Motor neuron (in vitro differentiated cells): Measurements from ENCODE around the gene RFTN1. TPM values are rescaled to one million over a fixed set of nuclear protein-coding genes. Genes with fewer than 3 reads are reported as not detected.

Source experiments
- ATAC-seq, 8 experiments: fragments of 200-7000 bp; cut with Tn5 transposase; replicated peaks in 6 of 8; 2 replicates each; pipeline ENCODE4 v1.8.0; 2021; ENCODE audit warnings: mild to moderate bottlenecking in 8 of 8, moderate library complexity in 8 of 8
- H3K27ac ChIP-seq, 2 donors: fragments of 250-450 bp; sonication (Bioruptor Pico); 2 replicates each; pipeline ENCODE4 v1.9.0; 2021; ENCODE audit warnings: antibody characterized with exemption in 2 of 2, mild to moderate bottlenecking in 2 of 2, moderate library complexity in 1 of 2
- H3K4me1 ChIP-seq, 2 donors: fragments of 250-450 bp; sonication (Bioruptor Pico); replicated peaks in 1 of 2; 2 replicates each; pipeline ENCODE4 v1.6.1; 2021; ENCODE audit warnings: antibody characterized with exemption in 2 of 2, mild to moderate bottlenecking in 2 of 2, moderate library complexity in 1 of 2
- H3K4me3 ChIP-seq, 5 donors: fragments of 250-450 bp; sonication (Bioruptor Pico); 2 replicates each; pipeline ENCODE4 v1.9.0; 2021; ENCODE audit warnings: antibody characterized with exemption in 5 of 5, mild to moderate bottlenecking in 5 of 5, moderate library complexity in 4 of 5
- WGBS, 10 experiments: fragments of 450-650 bp; shearing (Covaris generic); methylation state at CpG; one replicate each; pipeline ENCODE4 v1.0.0; 2022; 5-methylcytosine and 5-hydroxymethylcytosine counted together
- in situ Hi-C, 9 experiments: fragments of 400-800 bp; cut with MboI; loops; one replicate each; pipeline ENCODE4 v1.15.0; 2021; ENCODE audit warnings: low sequenced_read_pairs in 9 of 9, low pct_unique_long_range_greater_than_20kb in 2 of 9; ENCODE audit not compliant: unreplicated experiment in 9 of 9
- total RNA-seq, 8 experiments: library from RNA; unstranded; fragments of 300-600 nt; gene quantifications; 2 replicates each; pipeline versions ENCODE4 v1.2.3 to v1.2.4, GENCODE V29; 2022

The RFTN1 gene
- total RNA-seq, 8 experiments from 2014 or later: 2.4 to 27.9 (median 6.7) TPM

GRCh38 chr3:16511681-16512434, 1.6 kb downstream of the RFTN1 start:
- peak in 3 of 8 experiments; percentile 3 to 62 (median 34) for ATAC-seq
- 10 to 71% (median 50%) methylated on average over 1 to 9 of the region's 11 CpGs; no CpG with 5 or more reads in 3 of the 10 experiments for whole genome bisulfite sequencing, 10 experiments
- H3K27ac ChIP-seq: no peak overlapping the region
- peaks cover 34 to 51% of the 10 kb centered on the region in 2 donors for H3K4me1 ChIP-seq
- H3K4me3 ChIP-seq: no peak overlapping the region
- in situ Hi-C loops: loop anchor here in 2 of 9 experiments (10.0 to 25.0 kb wide), 2 partner anchors 207 to 225 kb away; no protein-coding TSS in a partner anchor

GRCh38 chr3:16510620-16511319, 2.7 kb downstream of the RFTN1 start:
- Histone ChIP-seq H3K4me3 (no peak overlapping the region), H3K27ac (no peak overlapping the region), H3K4me1 (peaks cover 24 to 40% of the 10 kb centered on the region in 2 donors)
- no peak for ATAC-seq
- in situ Hi-C loops: loop anchor here in 2 of 9 experiments (10.0 to 25.0 kb wide), 2 partner anchors 206 to 223 kb away; no protein-coding TSS in a partner anchor
- whole genome bisulfite sequencing, 10 experiments: 83 to 100% (median 94%) methylated on average over 1 to 3 of the region's 3 CpGs; no CpG with 5 or more reads in 1 of the 10 experiments

GRCh38 chr3:16509721-16510619, 3.5 kb downstream of the RFTN1 start:
- in situ Hi-C loops: loop anchor here in 2 of 9 experiments (10.0 to 25.0 kb wide), 2 partner anchors 205 to 223 kb away; no protein-coding TSS in a partner anchor
- ATAC-seq: no peak
- Histone ChIP-seq H3K4me1 (peaks cover 20 to 35% of the 10 kb centered on the region in 2 donors), H3K27ac (no peak overlapping the region), H3K4me3 (no peak overlapping the region)
- WGBS, 10 experiments: 54 to 94% (median 67%) methylated on average over 2 to 10 of the region's 10 CpGs; no CpG with 5 or more reads in 1 of the 10 experiments

- ATAC-seq: no peak
- 7 to 50% (median 25%) methylated on average over 2 to 6 of the region's 6 CpGs; no CpG with 5 or more reads in 1 of the 10 experiments for WGBS, 10 experiments
- H3K4me3 ChIP-seq: no peak overlapping the region
- no peak overlapping the region for H3K27ac ChIP-seq
- peaks cover 20 to 31% of the 10 kb centered on the region in 2 donors for H3K4me1 ChIP-seq
- in situ Hi-C loops: loop anchor here in 1 of 9 experiments (25.0 kb wide), 1 partner anchor 221 kb away; no protein-coding TSS in a partner anchor
Observed at GRCh38 chr3:16508591-16508995, 4.9 kb downstream of the RFTN1 start.

GRCh38 chr3:16508243-16508578, 5.3 kb downstream of the RFTN1 start:
- H3K27ac ChIP-seq: no peak overlapping the region
- ATAC-seq: no peak
- in situ Hi-C loops: loop anchor here in 1 of 9 experiments (25.0 kb wide), 1 partner anchor 221 kb away; no protein-coding TSS in a partner anchor
- H3K4me1 ChIP-seq: peaks cover 20 to 31% of the 10 kb centered on the region in 2 donors
- 50 to 100% (median 90%) methylated on average over 1 to 3 of the region's 4 CpGs; no CpG with 5 or more reads in 1 of the 10 experiments for WGBS, 10 experiments
- H3K4me3 ChIP-seq: no peak overlapping the region

- ATAC-seq: no peak
- Histone ChIP-seq H3K4me3 (no peak overlapping the region), H3K4me1 (peaks cover 17 to 31% of the 10 kb centered on the region in 2 donors), H3K27ac (no peak overlapping the region)
- WGBS, 10 experiments: 84 to 100% (median 100%) methylated on average over 1 to 4 of the region's 8 CpGs; no CpG with 5 or more reads in 7 of the 10 experiments
- in situ Hi-C loops: loop anchor here in 1 of 9 experiments (25.0 kb wide), 1 partner anchor 220 kb away; no protein-coding TSS in a partner anchor
Observed at GRCh38 chr3:16507578-16508242, 5.8 kb downstream of the RFTN1 start.

GRCh38 chr3:16506884-16507577, 6.5 kb downstream of the RFTN1 start:
- Histone ChIP-seq H3K4me3 (no peak overlapping the region), H3K27ac (no peak overlapping the region), H3K4me1 (peaks cover 14 to 28% of the 10 kb centered on the region in 2 donors)
- in situ Hi-C loops: loop anchor here in 1 of 9 experiments (25.0 kb wide), 1 partner anchor 220 kb away; no protein-coding TSS in a partner anchor
- WGBS, 10 experiments: 83 to 100% (median 90%) methylated on average over 1 to 2 of the region's 2 CpGs; no CpG with 5 or more reads in 1 of the 10 experiments
- ATAC-seq: no peak

GRCh38 chr3:16506451-16506850, 7.0 kb downstream of the RFTN1 start:
- H3K4me3 ChIP-seq: no peak overlapping the region

GRCh38 chr3:16504692-16505091, 8.8 kb downstream of the RFTN1 start:
- WGBS, 10 experiments: 50 to 100% (median 72%) methylated on average over 1 to 4 of the region's 4 CpGs; no CpG with 5 or more reads in 3 of the 10 experiments
- no peak overlapping the region for H3K4me3 ChIP-seq
- ATAC-seq: no peak
- H3K4me1 ChIP-seq: peaks cover 9 to 18% of the 10 kb centered on the region in 2 donors
- in situ Hi-C loops: loop anchor here in 1 of 9 experiments (25.0 kb wide), 1 partner anchor 217 kb away; no protein-coding TSS in a partner anchor
- H3K27ac ChIP-seq: no peak overlapping the region

More at GRCh38 chr3:16506451-16506850, 7.0 kb downstream of the RFTN1 start:
- Histone ChIP-seq H3K4me1 (peaks cover 14 to 28% of the 10 kb centered on the region in 2 donors), H3K27ac (no peak overlapping the region)
- 95 to 100% (median 100%) methylated on average over 1 to 3 of the region's 3 CpGs; no CpG with 5 or more reads in 3 of the 10 experiments for whole genome bisulfite sequencing, 10 experiments
- no peak for ATAC-seq
- in situ Hi-C loops: loop anchor here in 1 of 9 experiments (25.0 kb wide), 1 partner anchor 219 kb away; no protein-coding TSS in a partner anchor

- in situ Hi-C loops: loop anchor here in 1 of 9 experiments (25.0 kb wide), 1 partner anchor 217 kb away; no protein-coding TSS in a partner anchor
- 50 to 100% (median 100%) methylated on average over 1 to 2 of the region's 2 CpGs; no CpG with 5 or more reads in 2 of the 10 experiments for WGBS, 10 experiments
- H3K27ac ChIP-seq: no peak overlapping the region
- peaks cover 9 to 14% of the 10 kb centered on the region in 2 donors for H3K4me1 ChIP-seq
- H3K4me3 ChIP-seq: no peak overlapping the region
- ATAC-seq: peak in 2 of 8 experiments; percentile 36 to 66
Observed at GRCh38 chr3:16504242-16504641, 9.3 kb downstream of the RFTN1 start.
